ENCODE data around the gene GPC5. TPM values are rescaled to one million over a fixed set of nuclear protein-coding genes. Genes with fewer than 3 reads are reported as not detected.

GPC5 gene
- total RNA-seq, 1 donor: not detected

DNA sequence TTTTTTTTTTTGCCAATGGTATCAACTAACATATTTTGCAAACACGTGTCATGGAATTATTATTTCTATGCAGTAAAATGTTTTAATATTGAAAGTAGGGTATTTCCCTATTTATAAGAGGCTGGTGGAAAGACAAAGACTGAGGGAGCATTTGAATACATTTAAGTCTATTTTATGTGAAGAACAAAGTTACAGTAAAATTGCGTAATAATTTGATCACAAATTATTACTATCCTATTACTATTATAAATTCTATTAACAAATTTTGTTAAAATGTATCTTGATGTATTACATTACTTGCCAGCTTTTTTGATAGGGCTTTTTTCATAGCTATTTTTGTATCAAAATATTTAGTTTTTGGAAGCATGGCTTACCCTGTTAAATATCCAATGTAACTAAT, 58.4 kb downstream of the GPC5 start:
- DNase-seq (ENCODE audit: low read depth): no peak
- TF ChIP-seq, protein P1, sequence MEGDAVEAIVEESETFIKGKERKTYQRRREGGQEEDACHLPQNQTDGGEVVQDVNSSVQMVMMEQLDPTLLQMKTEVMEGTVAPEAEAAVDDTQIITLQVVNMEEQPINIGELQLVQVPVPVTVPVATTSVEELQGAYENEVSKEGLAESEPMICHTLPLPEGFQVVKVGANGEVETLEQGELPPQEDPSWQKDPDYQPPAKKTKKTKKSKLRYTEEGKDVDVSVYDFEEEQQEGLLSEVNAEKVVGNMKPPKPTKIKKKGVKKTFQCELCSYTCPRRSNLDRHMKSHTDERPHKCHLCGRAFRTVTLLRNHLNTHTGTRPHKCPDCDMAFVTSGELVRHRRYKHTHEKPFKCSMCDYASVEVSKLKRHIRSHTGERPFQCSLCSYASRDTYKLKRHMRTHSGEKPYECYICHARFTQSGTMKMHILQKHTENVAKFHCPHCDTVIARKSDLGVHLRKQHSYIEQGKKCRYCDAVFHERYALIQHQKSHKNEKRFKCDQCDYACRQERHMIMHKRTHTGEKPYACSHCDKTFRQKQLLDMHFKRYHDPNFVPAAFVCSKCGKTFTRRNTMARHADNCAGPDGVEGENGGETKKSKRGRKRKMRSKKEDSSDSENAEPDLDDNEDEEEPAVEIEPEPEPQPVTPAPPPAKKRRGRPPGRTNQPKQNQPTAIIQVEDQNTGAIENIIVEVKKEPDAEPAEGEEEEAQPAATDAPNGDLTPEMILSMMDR (IDR thresholded peaks at IDR 0.05; ENCODE audit: insufficient read depth, low read depth, low read length): no peak
- no peak overlapping the region for H3K4me3 ChIP-seq (ENCODE audit: low read depth, low read length)

DNA sequence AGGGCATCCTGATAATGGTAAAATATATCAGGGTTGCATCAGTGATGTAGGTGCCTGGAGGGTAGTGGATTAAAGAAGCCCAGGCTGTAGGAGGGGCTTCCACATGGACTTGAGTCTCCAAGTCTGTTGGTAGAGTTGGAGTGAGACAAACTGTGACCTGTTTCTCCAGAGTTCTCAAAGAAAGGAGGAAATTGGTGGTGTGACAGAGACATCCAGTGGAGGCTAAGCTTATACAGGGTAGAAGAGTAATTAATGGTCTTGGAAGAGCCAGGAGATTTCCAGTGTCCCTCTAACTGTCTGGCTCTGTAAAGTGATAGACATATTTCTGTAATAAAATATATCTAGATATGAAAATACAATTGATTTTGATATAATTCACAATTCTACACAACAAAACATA, 61.1 kb downstream of the GPC5 start:
- DNase-seq (ENCODE audit: low read depth): no peak
- TF ChIP-seq, protein P1 (IDR thresholded peaks at IDR 0.05; ENCODE audit: insufficient read depth, low read depth, low read length): no peak
- no peak overlapping the region for H3K4me3 ChIP-seq (ENCODE audit: low read depth, low read length)

DNA sequence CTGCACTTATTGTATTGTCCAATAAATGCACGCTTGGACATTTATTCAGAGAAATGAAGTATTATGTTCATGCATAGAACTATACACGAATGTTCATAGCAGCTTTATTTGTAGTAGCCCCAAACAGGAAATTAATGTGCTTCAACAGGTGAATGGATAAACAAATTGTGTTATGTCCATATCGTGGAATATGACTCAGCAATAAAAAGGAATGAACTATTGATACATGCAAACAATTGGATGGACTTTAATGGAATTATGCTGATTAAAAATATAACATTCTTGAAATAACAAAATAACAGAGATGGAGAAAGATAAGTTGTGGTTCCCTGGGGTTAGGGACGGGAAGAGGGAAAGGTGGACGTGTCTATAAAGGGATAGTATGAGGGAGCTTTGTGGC, 65.9 kb downstream of the GPC5 start:
- no peak overlapping the region for H3K4me3 ChIP-seq (ENCODE audit: low read depth, low read length)
- TF ChIP-seq, protein P1 (IDR thresholded peaks at IDR 0.05; ENCODE audit: insufficient read depth, low read depth, low read length): no peak
- no peak for DNase-seq (ENCODE audit: low read depth)

DNA sequence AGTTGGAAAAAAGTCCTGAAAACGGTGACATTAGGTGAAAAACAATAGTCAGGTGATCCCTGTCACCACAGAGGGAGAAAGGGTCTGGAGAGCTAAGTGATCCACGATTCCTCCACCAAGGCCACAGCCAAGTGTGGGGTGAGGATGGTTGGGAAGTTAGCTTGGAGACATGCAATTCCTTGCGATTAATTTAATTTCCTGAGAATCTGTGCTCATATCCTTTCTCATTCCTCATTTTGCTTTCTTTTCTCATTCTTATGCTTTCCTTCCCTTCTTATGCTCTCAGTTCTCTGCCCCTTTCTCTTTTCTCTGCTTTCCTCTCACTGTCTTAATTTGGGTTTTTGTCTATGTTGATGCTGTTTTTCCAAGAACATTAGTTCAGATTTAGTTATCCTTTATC, 68.8 kb downstream of the GPC5 start:
- no peak for DNase-seq (ENCODE audit: low read depth)
- H3K4me3 ChIP-seq (ENCODE audit: low read depth, low read length): no peak overlapping the region
- TF ChIP-seq, protein P1 (IDR thresholded peaks at IDR 0.05; ENCODE audit: insufficient read depth, low read depth, low read length): no peak

DNA sequence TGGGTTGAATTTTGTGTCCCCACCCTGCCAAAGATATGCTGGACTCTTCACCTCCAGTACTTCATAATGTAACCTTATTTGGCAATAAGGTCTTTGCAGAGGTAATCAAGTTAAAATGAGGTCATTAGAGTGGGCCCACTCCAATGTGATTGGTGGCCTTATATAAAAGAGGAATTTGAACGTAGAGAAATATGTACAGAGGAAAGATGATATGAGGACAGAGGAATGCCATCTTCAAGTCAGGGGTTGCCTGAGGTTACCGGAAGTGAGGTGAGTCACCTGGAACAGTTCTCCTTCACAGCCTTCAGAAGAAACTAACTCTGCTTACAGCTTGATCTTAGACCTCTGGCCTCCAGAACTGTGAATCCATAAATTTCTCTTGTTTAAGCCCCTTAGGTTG, 69.9 kb downstream of the GPC5 start:
- H3K4me3 ChIP-seq (ENCODE audit: low read depth, low read length): no peak overlapping the region
- TF ChIP-seq, protein P1 (IDR thresholded peaks at IDR 0.05; ENCODE audit: insufficient read depth, low read depth, low read length): no peak
- DNase-seq (ENCODE audit: low read depth): no peak

DNA sequence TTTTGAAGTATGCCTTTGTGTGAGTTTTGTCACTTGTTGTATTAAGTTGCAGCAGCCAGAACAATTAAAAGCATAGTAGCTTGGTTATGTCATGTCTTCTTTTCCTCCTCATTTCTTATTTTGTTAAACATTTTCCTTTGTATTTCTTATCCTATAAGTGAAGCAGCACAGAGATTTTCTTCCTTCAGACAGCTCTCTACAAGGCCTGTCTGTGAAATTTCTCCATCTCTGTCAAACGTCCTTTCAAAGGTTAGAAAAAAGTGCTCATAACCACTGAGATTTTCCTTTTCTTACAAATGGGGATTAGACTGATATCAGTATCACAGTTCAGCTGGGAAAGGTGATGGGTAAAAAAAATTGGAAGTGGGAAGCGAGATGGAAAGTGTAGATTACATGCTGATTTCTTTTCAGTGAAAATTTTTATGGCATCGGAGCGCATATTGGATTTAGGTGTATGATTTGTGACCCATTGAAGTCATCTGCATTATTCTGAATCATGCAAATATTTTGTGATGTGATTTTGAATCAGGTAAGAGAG, 71.7 kb downstream of the GPC5 start:
- TF ChIP-seq, protein P1 (IDR thresholded peaks at IDR 0.05; ENCODE audit: insufficient read depth, low read depth, low read length): no peak
- DNase-seq (ENCODE audit: low read depth): no peak

DNA sequence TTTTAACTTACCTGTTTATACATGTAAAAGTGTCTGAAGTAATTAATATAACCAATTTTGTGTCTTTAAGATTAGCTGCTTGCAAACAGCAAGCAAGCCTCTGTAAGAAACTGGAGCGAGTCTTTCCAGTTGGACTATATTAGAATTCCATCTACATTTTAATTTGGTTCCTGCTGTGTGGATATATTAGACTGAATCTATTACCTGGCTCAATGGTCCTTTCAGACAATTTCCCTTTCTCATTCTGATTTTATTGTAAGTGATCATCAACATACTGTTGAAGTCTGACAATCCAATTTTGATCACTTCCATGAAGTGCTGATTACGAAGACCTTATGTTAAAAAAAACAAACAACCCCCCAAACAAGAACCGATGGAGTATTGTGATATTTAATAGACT, 72.3 kb downstream of the GPC5 start:
- TF ChIP-seq, protein P1 (IDR thresholded peaks at IDR 0.05; ENCODE audit: insufficient read depth, low read depth, low read length): no peak

More for the DNA sequence above, 71.7 kb downstream of the GPC5 start:
- no peak overlapping the region for H3K4me3 ChIP-seq (ENCODE audit: low read depth, low read length)

More for the DNA sequence above, 72.3 kb downstream of the GPC5 start:
- no peak overlapping the region for H3K4me3 ChIP-seq (ENCODE audit: low read depth, low read length)
- no peak for DNase-seq (ENCODE audit: low read depth)
